ENCODE measurements around the gene MPP4. TPM values are rescaled to one million over a fixed set of nuclear protein-coding genes. Genes with fewer than 3 reads are reported as not detected.

The MPP4 gene, protein sequence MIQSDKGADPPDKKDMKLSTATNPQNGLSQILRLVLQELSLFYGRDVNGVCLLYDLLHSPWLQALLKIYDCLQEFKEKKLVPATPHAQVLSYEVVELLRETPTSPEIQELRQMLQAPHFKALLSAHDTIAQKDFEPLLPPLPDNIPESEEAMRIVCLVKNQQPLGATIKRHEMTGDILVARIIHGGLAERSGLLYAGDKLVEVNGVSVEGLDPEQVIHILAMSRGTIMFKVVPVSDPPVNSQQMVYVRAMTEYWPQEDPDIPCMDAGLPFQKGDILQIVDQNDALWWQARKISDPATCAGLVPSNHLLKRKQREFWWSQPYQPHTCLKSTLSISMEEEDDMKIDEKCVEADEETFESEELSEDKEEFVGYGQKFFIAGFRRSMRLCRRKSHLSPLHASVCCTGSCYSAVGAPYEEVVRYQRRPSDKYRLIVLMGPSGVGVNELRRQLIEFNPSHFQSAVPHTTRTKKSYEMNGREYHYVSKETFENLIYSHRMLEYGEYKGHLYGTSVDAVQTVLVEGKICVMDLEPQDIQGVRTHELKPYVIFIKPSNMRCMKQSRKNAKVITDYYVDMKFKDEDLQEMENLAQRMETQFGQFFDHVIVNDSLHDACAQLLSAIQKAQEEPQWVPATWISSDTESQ
- total RNA-seq, result 0.62 and 1.0 TPM in 2 replicates

DNA sequence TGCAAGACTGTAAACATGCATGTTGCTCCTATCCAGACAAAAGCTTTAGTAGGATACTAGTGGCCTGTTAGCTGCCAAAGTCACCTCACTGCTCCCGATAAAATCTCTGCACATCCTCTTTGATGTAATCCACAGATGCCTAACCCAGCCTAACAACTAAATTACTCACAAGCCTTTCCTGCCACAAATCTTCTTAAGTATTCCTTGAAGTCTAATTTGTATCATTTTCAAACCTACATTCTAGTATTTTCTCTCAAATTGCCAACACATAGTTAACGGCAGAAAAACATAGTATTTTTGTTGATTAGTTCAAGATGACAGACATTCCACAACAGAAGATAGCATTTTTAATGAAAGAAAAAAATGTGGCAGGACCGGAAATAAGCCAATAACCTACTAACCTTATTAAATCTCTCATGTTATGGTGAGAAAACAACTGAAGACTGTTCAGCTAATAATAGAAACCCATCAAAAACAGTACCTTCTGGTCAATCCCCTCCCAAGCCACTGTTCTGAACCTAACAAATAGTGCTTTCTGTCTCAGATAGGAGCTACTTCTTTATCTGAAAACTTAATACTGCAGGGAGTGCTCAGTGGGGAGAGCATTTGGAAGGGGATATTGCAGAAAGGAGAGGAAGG is at the start of gene MPP4:
MPP4 (minus strand) TSS at position 57 of the 639 bp plus-strand sequence. CDS start 4,690 bp downstream, outside the sequence.

DNA sequence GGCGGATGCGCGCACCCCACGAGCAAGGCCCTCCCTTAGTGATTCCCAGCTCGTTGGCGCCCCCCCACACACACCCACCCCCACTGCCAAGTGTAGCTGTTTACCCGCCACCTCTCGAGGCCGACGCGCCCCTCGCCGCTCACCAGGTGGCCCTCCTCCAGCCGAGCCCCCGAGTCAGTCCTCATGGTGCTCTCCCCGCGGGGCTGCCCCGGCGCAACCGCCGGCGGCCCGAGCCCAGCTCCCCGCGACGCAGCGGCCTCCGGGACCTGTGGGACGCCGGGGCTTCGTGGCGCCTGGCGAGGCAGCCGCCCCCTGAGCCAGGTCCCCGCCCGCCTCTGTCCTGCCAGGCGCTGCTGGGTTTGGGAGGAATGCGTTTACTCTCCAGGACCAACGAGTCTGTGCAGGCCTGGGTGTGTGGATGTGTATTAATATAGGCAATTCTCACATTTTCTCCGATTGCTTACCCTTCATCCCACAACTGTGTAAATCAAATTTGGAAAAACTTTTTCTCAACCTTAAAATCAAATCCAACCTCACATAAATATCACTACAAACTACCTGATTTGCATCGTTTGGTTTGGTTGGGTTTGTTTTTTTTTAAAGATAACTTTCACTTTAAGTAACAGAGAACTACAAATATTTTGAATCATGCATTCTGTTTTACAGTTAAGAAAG is 55.1 kb downstream of the MPP4 start, which contains the start of gene TMEM237:
TMEM237 (minus strand) TSS at position 288 of the 675 bp plus-strand sequence; CDS start at position 185, 103 bp downstream.

Other genes starting within 250 kb of the MPP4 start
- gene TRAK2, start 247.2 kb downstream of the MPP4 start, total RNA-seq, result 14.8 and 16.7 TPM in 2 replicates
- gene STRADB, start 246.9 kb downstream of the MPP4 start, total RNA-seq, result 19.3 and 23.1 TPM in 2 replicates
- 12.2 and 16.4 TPM in 2 replicates for gene TMEM237, start 55.1 kb downstream of the MPP4 start, total RNA-seq
- gene ALS2, start 82.3 kb upstream of the MPP4 start, total RNA-seq, result 8.7 and 12.5 TPM in 2 replicates
- 0.39 and 1.2 TPM in 2 replicates for gene CDK15, start 107.9 kb upstream of the MPP4 start, total RNA-seq